Activated T-helper 17 cell treated with anti-CD3 and anti-CD28 coated beads, Interleukin-2, amount 50 U/mL, for 72 hours (primary cell): ENCODE data around the gene HMGN2. TPM values are rescaled to one million over a fixed set of nuclear protein-coding genes. Genes with fewer than 3 reads are reported as not detected.
A peak's percentile ranks its signal among the peaks of the same experiment; 100 is the strongest.
"Not testable (repeated sequence)": the region's sequence is repeated elsewhere in the genome, so short reads cannot be mapped to it uniquely, and the experiment has no call there.

Experiments used
- ATAC-seq: fragments of 150-1000 bp; cut with Tn5 transposase; replicated peaks from 2 replicates; pipeline ENCODE4 v1.10.0; 2021; ENCODE audit warnings: mild to moderate bottlenecking, moderate library complexity
- H3K27ac Mint-ChIP-seq: one replicate; pipeline ENCODE4 v1.8.0; 2022; ENCODE audit warnings: mixed read lengths
- H3K27me3 Mint-ChIP-seq: one replicate; pipeline ENCODE4 v1.8.0; 2022; ENCODE audit warnings: mixed read lengths
- H3K36me3 Mint-ChIP-seq: one replicate; pipeline ENCODE4 v1.8.0; 2022; ENCODE audit warnings: low read depth, mild to moderate bottlenecking, mixed read lengths
- H3K4me1 Mint-ChIP-seq: one replicate; pipeline ENCODE4 v1.8.0; 2022; ENCODE audit warnings: mixed read lengths
- H3K4me3 Mint-ChIP-seq: one replicate; pipeline ENCODE4 v1.8.0; 2022; ENCODE audit warnings: mild to moderate bottlenecking, mixed read lengths
- H3K9me3 Mint-ChIP-seq: one replicate; pipeline ENCODE4 v1.8.0; 2022; ENCODE audit warnings: mixed read lengths
- total RNA-seq, 2 donors: library from RNA; stranded (reverse); gene quantifications; one replicate each; pipeline ENCODE4 v1.2.3, GENCODE V29; 2022

HMGN2 gene
- total RNA-seq, 2 donors from 2014 or later, result 551 to 805 TPM

DNA sequence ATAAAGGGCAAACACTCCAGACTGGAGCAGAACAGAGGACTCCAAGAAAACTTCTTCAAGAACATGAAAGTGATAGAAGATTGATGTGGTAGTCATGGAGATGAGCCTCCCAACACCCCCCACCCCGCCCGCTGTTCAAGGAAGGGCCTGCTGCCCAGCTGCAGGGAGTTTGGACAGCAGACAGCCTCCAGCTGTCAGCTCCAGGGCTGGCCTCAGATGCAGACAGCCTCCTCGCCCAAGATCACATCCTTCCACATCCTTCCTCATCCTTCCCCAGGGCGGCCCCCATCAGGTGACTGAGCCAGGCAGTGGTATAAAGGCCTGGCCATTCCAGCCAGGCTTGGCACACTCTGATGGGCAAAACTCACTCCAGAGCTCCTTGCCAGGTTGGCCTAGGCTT, 24.6 kb downstream of the HMGN2 start:
- Mint-ChIP-seq H3K9me3 (no peaks in the 10 kb centered on the region), H3K4me3 (no peak overlapping the region), H3K27me3 (no peaks in the 10 kb centered on the region), H3K4me1 (peaks cover 4% of the 10 kb centered on the region), H3K36me3 (no peaks in the 10 kb centered on the region), H3K27ac (peak overlapping the region; percentile 65)
- no peak for ATAC-seq

DNA sequence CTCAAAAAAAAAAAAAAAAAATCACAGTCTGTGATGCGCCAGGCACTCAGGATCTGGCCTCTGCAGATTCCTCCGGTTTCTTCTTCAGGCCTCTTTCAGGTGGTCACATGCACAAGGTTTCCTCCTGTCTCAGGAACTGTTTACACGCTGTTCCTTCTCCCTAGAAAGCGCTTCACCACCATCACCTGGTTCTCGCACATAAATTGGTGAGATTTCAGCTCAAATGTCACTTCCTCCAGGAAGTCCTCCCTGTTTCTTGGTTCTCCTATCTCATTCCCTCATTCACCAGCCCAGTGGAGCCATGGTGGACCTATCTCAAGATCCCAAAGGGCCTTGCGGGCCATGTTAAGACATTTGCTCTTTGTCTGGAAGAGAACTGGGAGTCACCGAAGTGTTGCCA, 26.7 kb downstream of the HMGN2 start:
- Mint-ChIP-seq H3K9me3 (no peaks in the 10 kb centered on the region), H3K27ac (peak overlapping the region; percentile 59), H3K36me3 (no peaks in the 10 kb centered on the region), H3K4me1 (peaks cover 4% of the 10 kb centered on the region), H3K27me3 (no peaks in the 10 kb centered on the region), H3K4me3 (peak overlapping the region; percentile 85)
- no peak for ATAC-seq

DNA sequence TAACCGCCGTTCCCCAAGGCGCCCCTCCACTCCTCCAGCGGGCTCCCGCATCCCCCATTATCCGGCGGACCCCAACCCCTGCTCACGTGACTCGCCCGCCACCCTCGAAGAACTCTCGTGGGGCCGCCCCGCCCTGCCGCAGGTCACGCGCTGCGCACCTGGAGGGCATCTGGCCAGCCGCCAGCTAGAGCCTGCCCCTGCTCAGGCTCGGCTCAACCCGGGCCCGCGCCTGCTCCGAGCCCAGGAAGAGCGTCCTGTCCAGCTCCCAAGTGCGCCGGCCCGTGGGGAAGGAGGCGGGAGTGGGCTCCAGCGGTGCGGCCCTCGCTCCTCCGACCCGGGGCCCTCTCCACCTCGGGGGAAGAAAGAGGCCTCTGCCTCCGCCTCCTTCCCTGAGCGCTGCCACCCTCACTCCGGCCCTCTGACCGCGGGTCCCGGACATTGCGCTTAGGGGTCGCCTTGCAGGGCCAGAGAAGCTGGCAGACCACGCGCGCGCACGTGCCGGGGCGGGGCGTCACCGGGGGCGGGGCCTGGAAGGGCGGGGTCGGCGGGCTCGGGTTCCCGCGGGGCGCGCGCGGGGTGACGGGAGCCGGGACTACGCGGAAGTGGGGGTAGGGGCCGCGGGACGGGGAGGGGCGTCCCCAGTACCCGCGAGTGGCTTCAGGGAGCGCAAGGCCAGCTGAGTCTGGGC, 28.4 kb downstream of the HMGN2 start:
- Mint-ChIP-seq H3K36me3 (no peaks in the 10 kb centered on the region), H3K4me1 (peaks cover 4% of the 10 kb centered on the region), H3K27me3 (no peaks in the 10 kb centered on the region), H3K27ac (peak overlapping the region; percentile 89), H3K9me3 (no peaks in the 10 kb centered on the region), H3K4me3 (peak overlapping the region; percentile 85)
- peak; percentile 81 for ATAC-seq

DNA sequence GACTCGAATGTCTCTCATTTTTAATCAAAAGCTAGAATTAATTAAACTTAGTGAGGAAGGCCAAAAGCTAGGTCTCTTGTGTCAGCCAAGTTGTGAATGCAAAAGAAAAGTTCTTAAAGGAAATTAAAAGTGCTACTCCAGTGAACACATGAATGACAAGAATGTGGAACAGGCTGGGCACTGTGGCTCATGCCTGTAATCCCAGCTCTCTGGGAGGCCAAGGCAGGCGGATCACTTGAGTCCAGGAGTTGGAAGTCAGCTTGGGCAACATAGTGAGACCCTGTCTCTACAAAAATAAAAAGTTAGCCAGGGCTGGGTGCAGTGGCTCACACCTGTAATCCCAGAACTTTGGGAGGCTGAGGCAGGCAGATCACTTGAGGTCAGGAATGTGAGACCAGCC, 38.5 kb downstream of the HMGN2 start:
- H3K36me3 Mint-ChIP-seq, H3K27ac Mint-ChIP-seq, H3K4me1 Mint-ChIP-seq, H3K9me3 Mint-ChIP-seq, ATAC-seq, H3K27me3 Mint-ChIP-seq, H3K4me3 Mint-ChIP-seq: not testable (repeated sequence)

DNA sequence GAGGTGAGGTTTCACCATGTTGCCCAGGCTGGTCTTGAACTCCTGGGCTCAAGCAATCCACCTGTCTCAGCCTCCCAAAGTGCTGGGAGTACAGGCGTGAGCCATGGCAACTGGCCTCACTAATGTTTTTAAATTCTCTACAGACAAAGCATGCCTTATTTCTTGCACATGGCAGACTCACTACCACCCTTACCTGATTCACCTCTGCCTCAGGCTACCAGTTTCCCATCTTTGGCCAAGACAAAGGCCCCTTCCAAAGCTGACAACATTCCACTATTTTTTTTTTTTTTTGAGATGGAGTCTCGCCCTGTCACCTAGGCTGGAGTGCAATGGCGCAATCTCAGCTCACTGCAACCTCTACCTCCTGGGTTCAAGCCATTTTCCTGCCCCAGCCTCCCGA, 43.6 kb downstream of the HMGN2 start:
- not testable (repeated sequence) for H3K36me3 Mint-ChIP-seq, ATAC-seq, H3K9me3 Mint-ChIP-seq, H3K4me1 Mint-ChIP-seq, H3K27ac Mint-ChIP-seq, H3K27me3 Mint-ChIP-seq, H3K4me3 Mint-ChIP-seq

DNA sequence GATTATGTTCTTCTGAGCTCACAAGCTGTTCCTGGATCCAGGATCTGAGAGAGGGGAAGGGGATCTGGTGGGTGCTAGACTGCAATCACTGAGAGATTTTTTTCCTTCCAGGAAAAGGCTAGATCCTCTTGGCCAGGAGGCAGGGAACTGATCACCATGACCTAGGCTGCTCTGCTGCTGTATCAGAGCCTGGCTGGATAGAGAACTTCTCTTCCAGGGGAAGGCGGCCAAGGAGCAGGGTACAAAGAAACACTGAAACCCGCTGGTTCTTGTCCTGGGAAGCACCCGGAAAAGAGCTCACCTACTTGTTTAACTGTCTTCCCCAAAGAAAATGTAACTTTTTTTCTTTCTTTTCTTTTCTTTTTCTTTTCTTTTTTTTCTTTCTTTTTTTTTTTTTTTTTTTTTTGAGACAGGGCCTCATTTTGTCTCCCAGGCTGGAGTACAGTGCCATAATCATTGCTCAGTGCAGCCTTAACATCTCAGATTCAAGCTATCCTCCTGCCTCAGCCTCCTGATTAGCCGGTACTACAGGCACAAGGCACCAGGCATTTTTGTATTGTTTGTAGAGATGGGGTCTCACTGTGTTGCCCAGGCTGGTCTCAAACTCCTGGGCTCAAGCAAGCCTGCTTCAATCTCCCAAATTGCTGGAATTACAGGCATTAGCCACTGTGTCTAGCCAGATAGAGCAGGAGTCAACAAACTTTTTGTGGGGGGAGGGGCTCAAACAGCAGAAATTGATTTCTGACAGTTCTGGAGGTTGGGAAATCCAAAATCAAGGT, 44.9 kb downstream of the HMGN2 start:
- Mint-ChIP-seq H3K4me3 (no peak overlapping the region), H3K27me3 (no peaks in the 10 kb centered on the region), H3K27ac (no peak overlapping the region), H3K4me1 (no peaks in the 10 kb centered on the region), H3K9me3 (no peaks in the 10 kb centered on the region), H3K36me3 (no peaks in the 10 kb centered on the region)
- ATAC-seq, result no peak

DNA sequence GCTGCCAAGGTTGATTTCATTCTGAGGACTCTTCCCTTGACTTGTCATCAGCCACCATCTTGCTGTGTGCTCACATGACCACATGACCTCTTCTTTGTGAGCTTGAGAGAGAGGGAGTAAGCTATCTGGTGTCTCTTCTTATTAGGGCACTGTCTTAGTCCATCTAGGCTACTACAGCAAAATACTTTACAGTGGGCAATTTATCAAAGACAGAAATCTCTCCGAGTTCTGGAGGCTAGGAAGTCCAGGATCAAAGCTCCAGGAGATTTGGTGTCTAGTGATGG, 45.5 kb downstream of the HMGN2 start:
- Mint-ChIP-seq H3K4me1 (no peaks in the 10 kb centered on the region), H3K27ac (no peak overlapping the region), H3K9me3 (no peaks in the 10 kb centered on the region), H3K36me3 (no peaks in the 10 kb centered on the region), H3K4me3 (no peak overlapping the region), H3K27me3 (no peaks in the 10 kb centered on the region)
- ATAC-seq, result no peak

DNA sequence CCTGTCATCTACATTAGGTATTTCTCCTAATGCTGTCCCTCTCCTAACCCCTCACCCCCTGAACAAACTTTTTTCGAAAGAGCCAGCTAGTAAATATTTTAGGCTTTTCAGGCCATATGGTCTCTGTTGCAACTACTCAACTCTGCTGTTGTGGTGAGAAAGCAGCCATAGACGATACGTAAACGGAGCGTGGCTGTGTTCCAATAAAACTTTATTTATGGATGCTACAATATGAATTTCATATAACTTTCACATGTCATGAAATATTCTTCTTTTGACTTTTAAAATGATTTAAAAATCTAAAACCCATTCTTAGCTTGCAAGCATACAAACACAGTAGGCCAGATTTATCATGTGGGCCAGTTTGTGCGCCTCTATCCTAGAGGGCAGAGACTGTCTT, 46.1 kb downstream of the HMGN2 start:
- no peaks in the 10 kb centered on the region for H3K27me3 Mint-ChIP-seq
- H3K4me1 Mint-ChIP-seq, result no peaks in the 10 kb centered on the region
- no peak overlapping the region for H3K4me3 Mint-ChIP-seq
- no peak overlapping the region for H3K27ac Mint-ChIP-seq
- no peaks in the 10 kb centered on the region for H3K9me3 Mint-ChIP-seq
- no peaks in the 10 kb centered on the region for H3K36me3 Mint-ChIP-seq
- ATAC-seq, result no peak

DNA sequence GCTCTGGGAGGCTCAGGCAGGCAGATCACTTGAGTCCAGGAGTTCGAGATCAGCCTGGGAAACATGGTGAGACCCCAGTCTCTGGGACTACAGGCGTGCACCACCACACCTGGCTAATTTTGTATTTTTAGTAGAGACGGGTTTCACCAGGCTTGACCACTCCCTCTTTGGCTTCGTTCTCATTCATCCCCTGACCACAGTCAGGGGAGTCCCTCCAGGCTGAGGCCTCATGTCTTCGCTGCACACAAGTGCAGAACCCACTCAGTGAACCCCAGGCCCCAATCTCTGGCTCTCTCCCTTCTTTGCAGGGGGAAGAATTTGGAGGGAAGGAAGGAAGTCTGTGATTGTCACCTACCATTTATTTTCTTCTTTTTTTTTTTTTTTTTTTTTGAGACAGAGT, 48.1 kb downstream of the HMGN2 start:
- H3K27ac Mint-ChIP-seq, result no peak overlapping the region
- no peaks in the 10 kb centered on the region for H3K9me3 Mint-ChIP-seq
- no peak for ATAC-seq
- H3K36me3 Mint-ChIP-seq, result no peaks in the 10 kb centered on the region
- H3K4me3 Mint-ChIP-seq, result no peak overlapping the region
- H3K4me1 Mint-ChIP-seq, result no peaks in the 10 kb centered on the region
- no peaks in the 10 kb centered on the region for H3K27me3 Mint-ChIP-seq

DNA sequence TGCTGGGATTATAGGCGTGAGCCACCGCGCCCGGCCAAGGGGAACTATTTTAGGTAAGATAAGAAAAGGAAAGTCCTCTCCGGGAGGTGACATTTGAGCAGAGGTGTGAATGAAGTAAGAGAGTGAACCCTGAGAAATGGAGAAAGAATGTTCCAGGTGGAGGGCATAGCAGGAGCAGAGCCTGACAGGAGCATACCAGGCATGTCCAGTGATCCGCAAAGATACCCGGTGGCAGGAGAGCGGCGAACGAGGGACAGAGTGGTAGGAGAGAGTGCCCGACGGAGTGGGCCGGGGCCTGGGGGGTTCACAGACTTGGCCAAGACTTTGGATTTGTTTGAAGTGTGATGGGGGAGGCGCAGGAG, 49.4 kb downstream of the HMGN2 start:
- no peaks in the 10 kb centered on the region for H3K9me3 Mint-ChIP-seq
- no peak overlapping the region for H3K4me3 Mint-ChIP-seq
- H3K36me3 Mint-ChIP-seq, result no peaks in the 10 kb centered on the region
- H3K4me1 Mint-ChIP-seq, result no peaks in the 10 kb centered on the region
- H3K27ac Mint-ChIP-seq, result no peak overlapping the region
- H3K27me3 Mint-ChIP-seq, result no peaks in the 10 kb centered on the region
- ATAC-seq, result no peak

DNA sequence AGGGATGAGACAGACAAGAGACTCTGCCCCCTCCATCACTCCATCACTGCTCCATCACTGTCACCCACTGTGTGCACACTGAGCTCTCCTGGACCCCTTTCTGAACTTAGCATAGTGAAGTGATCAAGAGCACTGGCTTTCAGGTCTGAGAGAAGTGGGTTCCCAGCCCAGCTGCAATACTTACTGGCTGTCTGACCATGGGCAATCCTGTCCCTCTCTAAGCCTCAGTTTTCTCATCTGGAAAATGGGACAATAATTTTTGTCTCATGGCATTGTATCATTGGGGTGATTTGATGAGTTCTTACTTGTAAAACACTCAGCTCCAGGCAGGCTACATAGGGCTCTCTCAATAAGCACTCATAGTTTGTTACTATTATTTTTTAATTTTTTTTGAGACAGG, 49.8 kb downstream of the HMGN2 start:
- no peak for ATAC-seq
- H3K4me3 Mint-ChIP-seq, result no peak overlapping the region
- no peaks in the 10 kb centered on the region for H3K4me1 Mint-ChIP-seq
- H3K27ac Mint-ChIP-seq, result no peak overlapping the region
- H3K9me3 Mint-ChIP-seq, result no peaks in the 10 kb centered on the region
- H3K36me3 Mint-ChIP-seq, result no peaks in the 10 kb centered on the region
- H3K27me3 Mint-ChIP-seq, result no peaks in the 10 kb centered on the region

DNA sequence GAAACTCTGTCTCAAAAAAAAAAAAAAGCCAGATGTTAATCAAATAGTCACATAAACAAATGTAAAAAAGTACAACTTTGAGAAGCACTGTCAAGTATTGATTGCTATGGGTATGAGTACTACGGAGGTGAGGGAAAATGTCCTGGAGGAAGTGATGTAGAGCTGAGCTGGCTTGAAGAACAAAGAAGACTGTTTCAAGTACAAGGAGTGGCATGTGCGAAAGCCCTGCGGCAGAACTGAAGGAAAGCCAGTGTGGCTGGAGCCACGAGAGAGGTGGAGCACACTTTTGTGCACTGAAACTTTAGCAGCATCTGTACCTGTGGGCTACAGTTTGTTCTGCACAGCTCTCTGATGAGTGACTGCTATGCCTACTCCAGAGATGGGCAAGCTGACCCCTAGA, 51.9 kb downstream of the HMGN2 start:
- Mint-ChIP-seq H3K4me3 (no peak overlapping the region), H3K27ac (peak overlapping the region; percentile 16), H3K36me3 (no peaks in the 10 kb centered on the region), H3K4me1 (no peaks in the 10 kb centered on the region), H3K9me3 (no peaks in the 10 kb centered on the region), H3K27me3 (no peaks in the 10 kb centered on the region)
- no peak for ATAC-seq

Other genes with a start within 250 kb of the HMGN2 start
- 10 to 100 TPM; 34.8 to 37.7 TPM for gene CEP85, start 238.2 kb upstream of the HMGN2 start, total RNA-seq
- 100 to 1,000 TPM; 258 to 280 TPM for gene SH3BGRL3, start 192.4 kb upstream of the HMGN2 start, total RNA-seq
- 10 to 100 TPM; 17.9 to 23.2 TPM for gene UBXN11, start 165.8 kb upstream of the HMGN2 start, total RNA-seq
- gene CD52, start 154.5 kb upstream of the HMGN2 start, total RNA-seq, result 100 to 1,000 TPM; 218 to 542 TPM
- gene CRYBG2, start 118.3 kb upstream of the HMGN2 start, total RNA-seq, result 10 to 100 TPM in 1 of 2 donors, under 1 TPM in 1; 0.37 to 13.6 TPM
- gene ZNF683, start 99.7 kb upstream of the HMGN2 start, total RNA-seq, result not detected
- not detected for gene LIN28A, start 61.6 kb upstream of the HMGN2 start, total RNA-seq
- 10 to 100 TPM; 55.7 to 56.6 TPM for gene DHDDS, start 40.1 kb upstream of the HMGN2 start, total RNA-seq
- 100 to 1,000 TPM; 154 to 211 TPM for gene RPS6KA1, start 57.3 kb downstream of the HMGN2 start, total RNA-seq
- gene ARID1A, start 223.6 kb downstream of the HMGN2 start, total RNA-seq, result 10 to 100 TPM; 72.5 to 83.4 TPM